Suprapubic skin (tissue), 4 donors: Measurements from ENCODE around the gene RALGDS.

Source experiments
- POLR2A ChIP-seq, 2 donors: fragments of 450-650 bp; IDR thresholded peaks; one replicate each; pipeline ENCODE4 v1.6.1; 2017; ENCODE audit warnings: antibody characterized with exemption in 2 of 2, mild to moderate bottlenecking in 2 of 2, moderate library complexity in 2 of 2
- POLR2AphosphoS5 ChIP-seq, 3 donors: sonication (generic); formaldehyde crosslinking; IDR thresholded peaks; one replicate each; pipeline ENCODE4 v1.6.1; 2017; ENCODE audit warnings: antibody characterized with exemption in 3 of 3

- TF ChIP-seq POLR2AphosphoS5 (IDR thresholded peaks at IDR 0.05) (no peak), POLR2A (IDR thresholded peaks at IDR 0.05) (no peak)
Observed at GRCh38 chr9:133135146-133135745, 14.2 kb upstream of the RALGDS start.
